Measurements from ENCODE around the gene NT5C1A.

Gene NT5C1A

GRCh38 chr1:39671793-39672550 is at the start of gene NT5C1A:
NT5C1A (minus strand) TSS chr1:39672107; CDS start chr1:39672038, 69 bp downstream.
- DNase-seq (ENCODE audit: low spot score): no peak

DNA sequence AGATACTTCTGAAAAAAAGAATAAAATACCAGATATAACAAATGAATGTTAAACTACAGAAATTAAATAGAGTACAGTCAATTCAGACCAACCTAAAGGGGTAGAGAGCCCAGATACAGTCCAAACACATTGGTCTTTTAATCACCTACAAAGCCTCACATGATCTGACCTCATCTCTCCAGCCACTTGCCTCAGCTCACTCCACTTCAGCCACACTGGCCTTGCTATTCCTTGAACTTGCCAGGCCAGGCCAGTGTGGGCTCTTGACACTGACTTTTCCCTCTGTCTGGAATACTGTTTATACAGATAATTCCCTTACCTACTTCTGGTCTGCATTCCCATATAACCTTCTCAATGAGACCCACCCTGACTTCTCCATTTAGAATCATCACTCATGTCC is 49.8 kb upstream of the NT5C1A start:
- no peak for DNase-seq (ENCODE audit: low spot score)

GRCh38 chr1:39720094-39720999 is 48.4 kb upstream of the NT5C1A start:
- DNase-seq (ENCODE audit: low spot score): peak; percentile 78

DNA sequence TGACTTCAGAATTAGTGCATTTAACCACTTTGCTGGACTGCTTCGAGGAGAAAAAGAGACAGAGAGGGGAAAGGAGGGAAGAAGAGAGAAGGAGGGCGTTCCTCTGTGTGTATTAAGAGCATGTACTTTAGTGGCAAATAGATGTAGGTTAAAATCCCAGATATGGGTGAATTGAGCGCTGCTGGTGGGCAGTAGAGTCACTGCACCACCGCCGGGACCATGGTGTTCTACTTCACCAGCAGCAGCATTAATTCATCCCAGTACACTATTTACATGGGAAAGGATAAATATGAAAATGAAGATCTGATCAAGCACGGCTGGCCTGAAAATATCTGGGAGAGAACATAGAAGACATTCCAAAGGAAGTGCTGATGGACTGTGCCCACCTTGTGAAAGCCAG is 45.9 kb upstream of the NT5C1A start:
- no peak for DNase-seq (ENCODE audit: low spot score)

- no peak for DNase-seq (ENCODE audit: low spot score)
Observed at GRCh38 chr1:39713557-39713956, 41.6 kb upstream of the NT5C1A start.

- no peak for DNase-seq (ENCODE audit: low spot score)
Observed at GRCh38 chr1:39711966-39712340, 40.0 kb upstream of the NT5C1A start.

GRCh38 chr1:39711104-39711965 is 39.4 kb upstream of the NT5C1A start:
- DNase-seq (ENCODE audit: low spot score): no peak

GRCh38 chr1:39707506-39707905 is 35.6 kb upstream of the NT5C1A start:
- DNase-seq (ENCODE audit: low spot score): no peak

DNA sequence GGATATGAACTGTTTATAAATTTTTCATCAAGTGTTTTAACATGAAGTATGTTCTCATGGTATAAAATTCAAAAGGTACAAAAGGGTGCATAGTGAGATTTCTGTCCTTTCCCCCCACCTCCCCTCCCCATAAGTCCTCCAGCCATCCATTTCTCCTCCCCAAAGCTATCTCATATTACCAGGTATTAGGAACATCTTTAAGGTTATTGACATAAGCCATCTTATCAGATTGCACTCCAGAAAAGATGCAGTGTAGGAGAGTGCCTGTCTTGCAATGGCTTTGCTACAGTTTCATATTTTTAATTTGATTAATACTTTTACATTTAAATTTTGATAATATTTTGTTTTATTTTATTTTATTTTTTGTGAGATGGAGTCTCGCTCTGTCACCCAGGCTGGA is 32.9 kb upstream of the NT5C1A start:
- DNase-seq (ENCODE audit: low spot score): no peak

DNA sequence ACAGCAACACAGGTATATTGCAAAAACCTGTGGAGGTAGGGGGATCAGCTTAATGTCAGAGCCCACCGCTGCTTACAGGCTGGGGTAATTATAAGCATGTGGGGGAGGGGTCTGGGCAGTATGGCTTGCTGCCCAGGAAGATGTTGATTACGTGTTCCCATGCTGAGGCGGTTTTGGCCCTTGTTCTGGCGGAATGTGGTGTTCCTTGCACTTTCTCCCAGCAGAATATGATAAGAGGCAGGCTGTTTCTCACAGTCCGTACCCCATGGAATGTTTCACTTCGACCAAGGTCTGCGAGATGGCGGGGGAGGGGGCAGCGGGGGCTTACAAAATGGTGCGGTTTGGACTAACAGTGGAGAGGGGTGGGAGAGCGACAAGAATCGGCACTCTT is 29.1 kb upstream of the NT5C1A start:
- DNase-seq (ENCODE audit: low spot score): no peak

DNA sequence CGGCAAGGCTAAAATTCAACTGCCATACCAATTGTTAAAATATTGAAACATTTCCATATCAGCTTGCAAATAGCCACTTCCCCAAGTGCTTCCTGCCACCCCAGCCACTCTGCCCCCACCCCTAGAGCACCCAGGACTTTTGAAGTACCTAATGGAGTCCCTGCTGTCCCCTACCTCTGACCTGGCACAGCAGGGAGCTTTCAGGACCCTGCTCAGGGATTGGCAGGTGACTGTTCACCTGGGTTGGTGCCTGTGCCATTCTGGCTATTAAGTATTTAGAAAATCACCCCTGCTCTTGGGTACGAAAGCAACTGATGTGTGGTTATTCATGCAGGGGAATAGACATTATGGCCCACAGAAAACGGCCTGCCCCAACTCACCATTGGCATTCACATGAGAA is 28.4 kb upstream of the NT5C1A start:
- DNase-seq (ENCODE audit: low spot score): no peak

GRCh38 chr1:39699419-39699818 is 27.5 kb upstream of the NT5C1A start:
- no peak for DNase-seq (ENCODE audit: low spot score)

GRCh38 chr1:39698568-39698967 is 26.7 kb upstream of the NT5C1A start:
- DNase-seq (ENCODE audit: low spot score): no peak

DNA sequence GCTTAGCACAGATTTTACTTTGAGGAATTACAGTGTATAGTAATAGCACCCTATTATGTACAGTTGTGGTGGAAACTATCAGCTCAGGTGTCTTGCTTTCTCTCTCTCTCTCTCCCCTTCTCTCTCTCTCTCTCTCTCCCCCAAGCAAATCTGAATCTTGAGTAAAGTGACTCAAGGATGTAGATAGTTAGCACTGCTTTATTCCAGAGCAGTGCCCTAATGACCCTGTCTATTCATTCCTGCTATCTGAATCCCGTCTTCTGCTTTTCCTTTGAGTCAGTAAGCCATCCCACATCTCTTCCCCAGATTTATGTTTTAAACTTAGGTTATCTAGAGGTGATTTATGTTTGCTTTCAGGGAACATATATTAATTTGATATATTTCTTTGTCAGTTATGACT is 24.5 kb upstream of the NT5C1A start:
- DNase-seq (ENCODE audit: low spot score): no peak

DNA sequence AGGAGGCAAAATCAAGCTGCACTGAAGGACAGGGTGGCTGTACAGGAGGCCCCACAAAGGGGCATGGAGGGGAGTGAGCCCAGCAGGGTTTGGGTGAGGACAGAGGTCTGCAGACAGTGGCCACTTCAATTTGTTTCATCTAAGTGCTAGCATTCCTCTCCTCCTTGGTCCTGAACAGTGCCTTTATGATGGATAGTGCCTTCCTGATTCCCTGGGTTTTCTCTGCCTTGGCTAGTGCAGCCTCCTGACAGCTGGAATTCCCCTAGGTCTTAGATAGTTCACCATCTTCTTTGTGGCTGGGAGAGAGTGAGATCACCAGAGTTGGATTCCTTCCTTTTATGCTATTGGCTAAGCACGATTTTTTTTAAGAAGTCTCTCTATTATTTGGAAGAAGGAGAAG is 23.1 kb upstream of the NT5C1A start:
- DNase-seq (ENCODE audit: low spot score): no peak

DNA sequence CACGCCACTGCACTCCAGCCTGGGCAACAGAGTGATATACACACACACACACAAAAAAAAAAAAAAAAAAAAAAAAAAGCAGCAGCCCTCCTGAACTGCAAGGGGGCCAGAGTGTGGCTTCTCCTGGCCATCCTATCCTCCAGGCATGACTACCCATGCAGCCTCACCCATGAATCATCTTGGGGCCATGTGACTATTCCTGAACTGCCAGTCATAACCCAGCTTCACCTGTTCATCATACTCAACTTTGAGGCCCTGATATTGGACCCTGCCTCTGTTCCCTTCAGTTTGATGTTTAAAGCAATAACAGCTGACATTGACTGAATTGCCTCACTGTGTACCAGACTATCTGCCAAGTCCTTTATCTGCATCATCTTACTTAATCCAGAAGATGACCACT is 22.1 kb upstream of the NT5C1A start:
- peak; percentile 57 for DNase-seq (ENCODE audit: low spot score)

DNA sequence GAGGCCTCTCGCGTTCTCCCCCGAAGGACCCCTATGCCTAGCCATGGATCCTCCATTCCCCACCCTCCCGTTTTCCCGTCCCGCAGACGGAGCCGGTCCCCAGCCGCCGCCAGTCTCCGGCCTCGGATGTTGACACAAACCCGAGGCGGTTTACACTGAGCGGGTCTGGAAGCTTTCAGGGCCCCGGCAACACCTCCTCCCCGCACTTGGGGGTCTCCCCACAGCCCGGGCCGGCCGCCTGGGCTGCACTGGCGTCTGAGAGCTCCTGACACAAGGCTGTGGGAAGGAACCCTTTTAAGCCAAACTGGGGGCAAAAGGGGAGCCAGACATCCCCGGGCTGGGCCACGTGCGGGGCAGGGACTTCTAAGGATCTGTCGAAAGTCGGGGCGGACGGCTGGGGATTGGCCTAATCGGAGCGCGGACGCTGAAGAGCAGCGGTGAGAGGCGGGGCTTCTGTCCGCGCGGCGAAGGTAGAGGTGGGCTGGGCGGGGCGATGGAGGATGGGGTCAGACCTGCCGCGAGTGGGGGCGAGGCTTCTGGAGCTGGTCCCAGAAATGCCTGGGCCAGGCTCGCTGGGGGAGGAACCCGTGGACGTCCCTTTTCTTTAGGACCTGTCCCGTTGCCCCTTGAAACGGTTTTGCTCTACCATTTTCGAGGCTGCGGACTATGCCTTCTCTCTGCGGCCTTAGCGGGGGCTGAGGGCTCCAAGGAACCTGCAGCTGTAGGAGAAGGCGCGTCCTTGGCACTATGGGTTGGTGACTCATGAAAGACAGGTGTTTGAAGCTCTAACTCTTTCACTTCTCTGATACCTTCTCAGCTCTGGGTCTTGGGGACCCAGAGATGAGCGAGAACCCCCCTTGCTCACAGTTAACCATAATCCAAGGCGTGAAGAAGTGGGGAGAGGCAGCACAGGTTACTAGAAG is 20.5 kb upstream of the NT5C1A start:
- no peak for DNase-seq (ENCODE audit: low spot score)

DNA sequence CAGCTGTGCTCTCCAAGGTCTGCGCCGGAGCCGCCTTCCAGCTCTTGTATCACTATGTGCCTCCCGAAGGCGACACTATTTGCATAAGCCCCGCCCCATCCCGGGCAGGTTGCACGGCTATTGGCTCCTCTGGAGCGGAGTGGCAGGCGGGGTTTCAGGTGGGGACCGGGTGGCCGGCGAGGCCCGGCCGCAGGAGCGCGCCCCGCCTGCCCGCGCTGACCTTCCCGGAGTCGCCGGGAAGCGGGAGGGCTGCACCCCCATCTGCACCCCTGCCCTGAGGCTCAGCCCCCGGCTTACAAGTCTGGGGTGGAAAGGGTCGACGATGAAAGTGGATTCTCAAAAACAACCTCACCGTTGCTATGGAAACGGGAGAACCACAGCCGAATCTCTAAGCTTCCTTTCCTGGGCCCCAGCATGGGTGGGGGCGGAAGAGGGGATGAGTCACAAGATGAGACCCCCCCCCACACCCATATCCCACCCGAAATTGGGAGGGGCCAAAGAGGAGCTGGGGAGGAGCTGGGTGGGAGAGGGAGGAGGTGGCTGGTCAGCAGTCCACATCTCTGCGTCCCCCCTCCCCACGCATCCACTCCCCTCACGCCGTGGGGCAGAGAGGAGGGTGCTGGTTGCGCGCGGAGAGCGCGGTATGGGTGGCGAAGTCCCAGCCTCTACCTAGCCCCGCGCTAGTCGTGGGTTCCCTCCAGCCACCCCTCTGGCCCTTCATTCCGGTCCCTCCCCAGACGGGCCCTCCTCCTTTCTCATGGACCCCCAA is 19.7 kb upstream of the NT5C1A start, which contains the start of gene HPCAL4:
HPCAL4 (minus strand) TSS at position 51 of the 769 bp plus-strand sequence. CDS start 6,830 bp downstream, outside the sequence.
- DNase-seq (ENCODE audit: low spot score): peak; percentile 87

DNA sequence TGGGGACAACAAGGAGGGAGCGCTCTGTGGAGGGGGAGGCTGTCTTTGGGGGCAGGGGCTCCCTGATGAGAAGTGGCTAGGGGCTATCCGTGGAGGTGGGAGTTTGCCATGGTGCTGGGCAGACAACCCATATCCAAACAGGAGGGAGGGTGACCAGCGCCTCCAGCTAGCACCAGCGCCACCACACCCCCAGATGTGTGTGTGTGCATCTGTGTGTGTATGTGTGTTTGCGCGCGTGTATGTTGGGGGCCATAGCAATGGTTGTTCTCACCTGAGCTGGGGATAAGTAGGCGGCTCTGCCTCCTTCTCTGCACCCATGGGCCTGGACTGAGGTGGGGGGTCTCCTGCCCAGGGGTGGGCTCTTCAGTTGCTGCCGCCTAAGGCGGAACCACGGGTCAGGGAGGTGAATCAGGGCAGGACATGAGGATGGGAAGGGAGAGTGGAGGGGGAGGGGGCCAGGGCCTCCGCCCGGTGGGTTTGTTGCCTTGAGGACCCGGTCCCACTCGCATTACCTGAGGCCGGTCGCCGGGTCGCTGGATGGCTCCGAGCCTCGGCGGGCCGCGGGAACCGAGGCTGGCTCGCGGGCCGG is 19.0 kb upstream of the NT5C1A start:
- no peak for DNase-seq (ENCODE audit: low spot score)

DNA sequence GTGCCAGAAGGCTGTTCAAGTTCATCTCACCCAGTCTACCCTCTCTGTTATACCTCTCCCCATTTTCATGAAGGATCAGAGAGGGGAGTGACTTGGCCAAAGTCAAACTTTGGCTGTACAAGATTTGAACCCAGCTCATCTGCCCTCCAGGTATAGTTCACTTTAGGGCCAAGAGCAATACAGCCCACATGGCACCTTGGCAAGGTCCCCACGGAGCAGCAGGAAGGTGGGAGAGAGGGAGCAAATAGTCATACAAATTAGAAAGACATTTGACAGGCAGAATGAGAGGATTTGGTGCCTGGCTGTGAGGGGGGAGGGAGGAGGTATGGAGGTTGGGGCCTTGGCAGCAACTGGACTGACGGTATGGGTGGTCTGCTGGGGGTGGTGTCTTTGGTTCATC is 18.3 kb upstream of the NT5C1A start:
- DNase-seq (ENCODE audit: low spot score): no peak
